Measurements from ENCODE around the gene CCDC24.

CCDC24 gene

GRCh38 chr1:44040418-44040817 is 49.0 kb downstream of the CCDC24 start:
- DNase-seq (ENCODE audit: low read depth): no peak

- no peak for DNase-seq (ENCODE audit: low read depth)
These were observed 49.4 kb downstream of the CCDC24 start for GRCh38 chr1:44040846-44041245.

GRCh38 chr1:44043176-44044070 is 52.0 kb downstream of the CCDC24 start:
- no peak for DNase-seq (ENCODE audit: low read depth)

GRCh38 chr1:44044071-44044801 is 52.8 kb downstream of the CCDC24 start:
- no peak for DNase-seq (ENCODE audit: low read depth)

GRCh38 chr1:44045064-44045463 is 53.7 kb downstream of the CCDC24 start:
- DNase-seq (ENCODE audit: low read depth): no peak
